Stimulated activated naive CD8-positive, alpha-beta T cell treated with anti-CD3 and anti-CD28 coated beads, Interleukin-15, amount 100 ng/mL, for 72 hours (primary cell): ENCODE measurements around the gene DIP2C.
"Not testable (repeated sequence)": the region's sequence is repeated elsewhere in the genome, so short reads cannot be mapped to it uniquely, and the experiment has no call there.

Source experiments
- ATAC-seq: fragments of 150-1000 bp; cut with Tn5 transposase; 2 replicates; pipeline ENCODE4 v1.10.0; 2021; ENCODE audit warnings: mild to moderate bottlenecking, moderate library complexity
- DNase-seq, 2 donors: peaks; one replicate each; pipeline ENCODE4 v3.0.0; 2021 to 2022
- H3K27ac Mint-ChIP-seq, 2 donors: one replicate each; pipeline ENCODE4 v1.8.0; 2022; ENCODE audit warnings: mild to moderate bottlenecking in 2 of 2, mixed read lengths in 2 of 2, moderate library complexity in 2 of 2
- H3K27me3 Mint-ChIP-seq: one replicate; pipeline ENCODE4 v1.8.0; 2022; ENCODE audit warnings: mixed read lengths
- H3K4me1 Mint-ChIP-seq: one replicate; pipeline ENCODE4 v1.8.0; 2022; ENCODE audit warnings: mild to moderate bottlenecking, mixed read lengths
- H3K4me3 Mint-ChIP-seq, 2 donors: one replicate each; pipeline ENCODE4 v1.8.0; 2022; ENCODE audit warnings: mild to moderate bottlenecking in 2 of 2, mixed read lengths in 2 of 2, moderate library complexity in 1 of 2
- H3K9me3 Mint-ChIP-seq, 2 donors: one replicate each; pipeline ENCODE4 v1.8.0; 2022; ENCODE audit warnings: mixed read lengths in 2 of 2

The DIP2C gene

DNA sequence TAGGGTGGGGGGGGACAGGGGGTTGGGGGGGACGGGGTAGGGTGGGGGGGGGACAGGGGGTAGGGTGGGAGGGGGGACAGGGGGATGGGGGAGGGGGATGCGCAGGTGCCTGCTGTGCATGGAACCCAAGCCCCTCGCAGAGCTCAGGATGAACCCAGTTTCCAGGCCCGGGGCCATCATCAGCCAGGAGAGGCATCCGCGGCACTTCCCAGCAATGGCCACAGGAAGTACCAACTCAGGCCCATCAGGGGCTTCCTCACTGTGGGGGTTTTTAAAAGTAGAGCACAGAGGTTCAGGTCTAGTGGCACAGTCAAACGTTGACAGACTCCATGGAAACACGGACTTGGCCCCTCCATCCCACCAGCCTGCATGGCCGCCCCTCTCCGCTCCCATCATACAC lies 172.7 kb downstream of the DIP2C start:
- Mint-ChIP-seq H3K27ac (no peak overlapping the region), H3K27me3 (peaks cover 9% of the 10 kb centered on the region), H3K4me1 (peaks cover 6% of the 10 kb centered on the region), H3K4me3 (no peak overlapping the region), H3K9me3 (no peaks in the 10 kb centered on the region)
- ATAC-seq (peak; percentile 35), DNase-seq (no peak)

DNA sequence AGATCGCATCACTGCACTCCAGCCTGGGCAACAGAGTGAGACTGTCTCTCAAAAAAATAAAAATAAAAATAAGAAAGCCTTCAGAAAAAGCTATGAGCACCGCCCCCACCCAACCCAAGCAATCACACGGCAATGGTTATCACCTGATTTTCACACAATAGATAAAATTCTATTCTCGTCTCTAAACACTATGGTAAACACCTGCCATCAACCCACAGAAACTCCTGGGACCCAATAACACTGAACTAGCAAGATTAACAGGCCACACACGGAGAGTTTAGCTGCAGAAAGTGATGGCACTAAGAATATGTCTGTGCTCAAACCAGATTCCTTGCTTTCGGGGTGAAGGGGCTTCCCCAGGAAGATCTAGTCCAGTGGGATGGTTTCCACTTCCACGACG lies 173.8 kb downstream of the DIP2C start:
- ATAC-seq: no peak
- H3K4me3 Mint-ChIP-seq: no peak overlapping the region
- H3K9me3 Mint-ChIP-seq: no peaks in the 10 kb centered on the region
- H3K27ac Mint-ChIP-seq: no peak overlapping the region
- H3K27me3 Mint-ChIP-seq: peaks cover 11% of the 10 kb centered on the region
- no peak for DNase-seq
- H3K4me1 Mint-ChIP-seq: peaks cover 15% of the 10 kb centered on the region

- ATAC-seq (no peak), DNase-seq (no peak)
- H3K4me1 Mint-ChIP-seq: peaks cover 16% of the 10 kb centered on the region
- H3K4me3 Mint-ChIP-seq: no peak overlapping the region
- H3K27ac Mint-ChIP-seq: no peak overlapping the region
- no peaks in the 10 kb centered on the region for H3K9me3 Mint-ChIP-seq
- H3K27me3 Mint-ChIP-seq: peaks cover 11% of the 10 kb centered on the region
These were observed 175.3 kb downstream of the DIP2C start for GRCh38 chr10:514137-514671.

- Mint-ChIP-seq H3K4me3 (no peak overlapping the region), H3K9me3 (no peaks in the 10 kb centered on the region), H3K27me3 (peaks cover 11% of the 10 kb centered on the region), H3K4me1 (peaks cover 16% of the 10 kb centered on the region), H3K27ac (no peak overlapping the region)
- no peak for ATAC-seq
- no peak for DNase-seq
These were observed 176.1 kb downstream of the DIP2C start for GRCh38 chr10:513393-513792.

DNA sequence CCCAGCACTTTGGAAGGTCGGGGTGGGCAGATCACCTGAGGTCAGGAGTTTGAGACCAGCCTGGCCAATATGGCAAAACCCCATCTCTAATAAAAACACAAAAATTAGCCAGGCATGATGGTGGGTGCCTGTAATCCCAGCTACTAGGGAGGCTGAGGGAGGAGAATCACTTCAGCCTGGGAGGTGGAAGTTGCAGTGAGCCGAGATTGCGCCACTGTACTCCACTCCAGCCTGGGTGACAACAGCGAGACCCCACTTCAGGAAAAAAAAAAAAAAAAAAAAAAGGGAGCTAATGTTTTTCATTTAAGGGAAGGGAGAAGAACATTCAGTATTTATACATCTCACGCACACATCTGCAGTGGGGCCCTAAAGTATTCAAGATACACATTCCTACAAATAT lies 176.8 kb downstream of the DIP2C start:
- not testable (repeated sequence) for H3K9me3 Mint-ChIP-seq, H3K27ac Mint-ChIP-seq, H3K4me3 Mint-ChIP-seq, DNase-seq, ATAC-seq
- peaks cover 16% of the 10 kb centered on the region for H3K4me1 Mint-ChIP-seq
- peaks cover 11% of the 10 kb centered on the region for H3K27me3 Mint-ChIP-seq

GRCh38 chr10:511849-512191 lies 177.6 kb downstream of the DIP2C start:
- Mint-ChIP-seq H3K9me3 (no peaks in the 10 kb centered on the region), H3K4me1 (peaks cover 16% of the 10 kb centered on the region), H3K4me3 (no peak overlapping the region), H3K27me3 (peaks cover 11% of the 10 kb centered on the region), H3K27ac (no peak overlapping the region)
- ATAC-seq: no peak
- DNase-seq: no peak

GRCh38 chr10:511101-511848 lies 178.2 kb downstream of the DIP2C start:
- Mint-ChIP-seq H3K9me3 (no peaks in the 10 kb centered on the region), H3K4me1 (peaks cover 16% of the 10 kb centered on the region), H3K4me3 (no peak overlapping the region), H3K27ac (no peak overlapping the region), H3K27me3 (peaks cover 11% of the 10 kb centered on the region)
- DNase-seq (peak; percentile 74 to 75), ATAC-seq (peak; percentile 81)

DNA sequence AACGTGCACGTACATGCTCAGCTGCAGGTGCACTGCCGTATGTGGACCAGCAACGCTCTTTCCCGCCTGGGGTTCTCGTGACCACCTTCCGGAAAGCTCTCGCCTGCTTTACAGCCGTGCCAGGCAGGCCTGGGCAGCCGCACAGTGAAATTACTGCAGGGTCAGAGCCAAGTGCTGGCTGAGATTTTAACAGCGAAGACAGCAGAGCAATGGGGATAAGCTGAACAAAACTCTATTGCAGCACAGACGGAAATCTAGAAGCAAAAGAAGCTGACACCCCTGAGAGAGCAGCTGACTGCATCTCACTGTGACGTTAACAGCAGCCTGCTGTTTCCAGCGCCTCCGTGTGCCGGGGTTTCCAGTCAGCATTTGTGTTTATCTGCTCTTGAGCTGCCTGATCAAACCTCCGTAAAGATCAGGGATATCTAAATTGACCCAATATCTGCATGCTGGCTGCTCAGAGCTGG lies 179.0 kb downstream of the DIP2C start:
- ATAC-seq: no peak
- DNase-seq: no peak
- Mint-ChIP-seq H3K27ac (no peak overlapping the region), H3K9me3 (no peaks in the 10 kb centered on the region), H3K4me1 (peaks cover 16% of the 10 kb centered on the region), H3K27me3 (peaks cover 11% of the 10 kb centered on the region), H3K4me3 (no peak overlapping the region)

DNA sequence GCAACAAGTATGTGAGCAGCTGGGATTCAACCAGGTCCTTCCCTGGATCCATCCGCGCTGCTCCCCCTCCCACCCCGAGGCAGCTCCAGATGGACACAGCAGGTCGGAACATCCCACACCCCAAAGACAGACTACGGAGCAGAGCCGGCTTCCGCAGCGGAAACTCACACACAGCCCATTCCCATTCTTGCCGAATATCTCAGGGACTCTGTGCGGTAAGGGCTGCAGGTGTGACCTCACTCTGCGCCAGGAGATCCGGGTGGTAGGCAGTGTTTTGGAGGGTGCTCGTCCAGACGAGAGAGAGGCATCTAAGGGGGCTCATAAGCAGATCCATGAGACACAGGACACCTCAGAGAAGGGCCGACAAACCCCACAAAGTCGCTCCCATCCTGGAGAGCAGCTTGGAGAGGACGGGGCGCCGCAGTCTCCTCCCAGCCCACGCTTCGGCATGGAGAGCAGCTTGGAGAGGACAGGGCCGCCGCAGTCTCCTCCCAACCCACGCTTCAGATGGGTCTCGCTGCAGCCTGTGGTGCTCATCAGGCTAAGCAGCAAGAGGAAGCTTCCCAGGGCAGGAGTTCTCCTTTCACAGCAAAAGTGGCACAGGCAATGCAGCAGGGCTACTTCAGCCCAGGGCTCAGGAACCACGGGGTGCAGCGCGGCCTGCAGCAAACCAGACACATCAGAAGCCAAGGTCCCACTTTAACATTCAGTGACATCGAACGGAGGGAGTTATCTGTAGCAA lies 179.9 kb downstream of the DIP2C start:
- Mint-ChIP-seq H3K27ac (no peak overlapping the region), H3K4me3 (no peak overlapping the region), H3K27me3 (peaks cover 11% of the 10 kb centered on the region), H3K4me1 (peaks cover 16% of the 10 kb centered on the region), H3K9me3 (no peaks in the 10 kb centered on the region)
- no peak for ATAC-seq
- DNase-seq: no peak

- Mint-ChIP-seq H3K4me3 (no peak overlapping the region), H3K4me1 (peaks cover 16% of the 10 kb centered on the region), H3K27ac (no peak overlapping the region), H3K27me3 (peaks cover 11% of the 10 kb centered on the region), H3K9me3 (no peaks in the 10 kb centered on the region)
- DNase-seq: no peak
- no peak for ATAC-seq
These were observed 180.7 kb downstream of the DIP2C start for GRCh38 chr10:508726-509125.

GRCh38 chr10:507908-508444 lies 181.5 kb downstream of the DIP2C start:
- no peak overlapping the region for H3K27ac Mint-ChIP-seq
- DNase-seq (no peak), ATAC-seq (no peak)
- H3K9me3 Mint-ChIP-seq: no peaks in the 10 kb centered on the region
- peaks cover 14% of the 10 kb centered on the region for H3K27me3 Mint-ChIP-seq
- peaks cover 12% of the 10 kb centered on the region for H3K4me1 Mint-ChIP-seq
- no peak overlapping the region for H3K4me3 Mint-ChIP-seq

GRCh38 chr10:507355-507699 lies 182.1 kb downstream of the DIP2C start:
- no peak for ATAC-seq
- Mint-ChIP-seq H3K27me3 (peaks cover 21% of the 10 kb centered on the region), H3K4me1 (peaks cover 18% of the 10 kb centered on the region), H3K27ac (no peak overlapping the region), H3K4me3 (no peak overlapping the region), H3K9me3 (no peaks in the 10 kb centered on the region)
- DNase-seq: no peak

- no peaks in the 10 kb centered on the region for H3K9me3 Mint-ChIP-seq
- no peak overlapping the region for H3K27ac Mint-ChIP-seq
- ATAC-seq: no peak
- peaks cover 25% of the 10 kb centered on the region for H3K4me1 Mint-ChIP-seq
- no peak for DNase-seq
- no peak overlapping the region for H3K4me3 Mint-ChIP-seq
- peaks cover 21% of the 10 kb centered on the region for H3K27me3 Mint-ChIP-seq
These were observed 182.8 kb downstream of the DIP2C start for GRCh38 chr10:506451-507354.

DNA sequence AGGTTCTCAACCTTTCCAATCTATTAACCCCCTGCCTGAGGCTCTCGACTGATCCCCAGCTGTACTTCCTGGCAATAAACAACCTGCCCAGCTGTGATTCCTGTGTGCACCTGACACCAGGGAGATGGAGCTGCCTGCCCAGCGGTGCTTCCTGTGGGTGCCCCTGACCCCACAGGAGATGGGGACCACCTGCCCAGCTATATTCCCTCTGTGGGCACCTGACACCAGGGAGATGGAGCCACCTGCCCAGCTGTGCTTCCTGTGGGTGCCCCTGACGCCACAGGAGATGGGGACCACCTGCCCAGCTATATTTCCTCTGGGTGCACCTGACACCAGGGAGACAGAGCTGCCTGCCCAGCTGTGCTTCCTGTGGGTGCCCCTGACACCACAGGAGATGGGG lies 184.0 kb downstream of the DIP2C start:
- ATAC-seq: no peak
- Mint-ChIP-seq H3K9me3 (no peaks in the 10 kb centered on the region), H3K4me3 (no peak overlapping the region)

DNA sequence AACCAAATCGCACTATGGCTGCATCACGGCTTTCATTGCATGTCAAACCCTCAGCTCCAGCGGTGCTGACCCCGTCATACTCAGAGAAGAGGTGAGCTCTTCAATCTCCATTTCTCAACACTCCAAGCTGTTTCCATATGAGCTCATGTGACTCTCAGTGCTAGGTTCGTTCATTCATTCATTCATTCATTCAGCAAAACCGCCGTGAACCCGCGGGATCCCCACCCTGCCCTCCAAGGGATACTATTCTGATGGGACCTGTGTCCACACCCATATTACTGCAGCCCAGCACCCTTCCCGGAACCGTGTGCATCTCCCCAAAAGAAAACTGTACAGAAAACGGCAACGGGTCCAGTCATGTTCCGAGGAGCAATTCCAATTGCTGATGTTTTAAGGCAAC lies 184.7 kb downstream of the DIP2C start:
- no peak for ATAC-seq
- H3K9me3 Mint-ChIP-seq: no peaks in the 10 kb centered on the region
- H3K27ac Mint-ChIP-seq: peak overlapping the region in 1 of 2 donors; percentile 22
- peaks cover 29% of the 10 kb centered on the region for H3K4me1 Mint-ChIP-seq
- DNase-seq: no peak
- peaks cover 12% of the 10 kb centered on the region for H3K27me3 Mint-ChIP-seq
- no peak overlapping the region for H3K4me3 Mint-ChIP-seq

More for the DNA sequence above, 184.0 kb downstream of the DIP2C start:
- Mint-ChIP-seq H3K27me3 (peaks cover 12% of the 10 kb centered on the region), H3K4me1 (peaks cover 25% of the 10 kb centered on the region), H3K27ac (no peak overlapping the region)
- DNase-seq: no peak
